Posterior cingulate gyrus (tissue), 11 donors: ENCODE data around the gene TMEM212.
"Not testable (repeated sequence)": the region's sequence is repeated elsewhere in the genome, so short reads cannot be mapped to it uniquely, and the experiment has no call there.

Source experiments
- DNase-seq, 10 donors: peaks; one replicate each; pipeline versions ENCODE4 v3.0.0 to v3.0.0-alpha.2; 2020 to 2021; ENCODE audit warnings: mixed read lengths in 3 of 10
- intact Hi-C: fragments of 100-400 bp; cut with DNase I; formaldehyde crosslinking; loops from one replicate; pipeline ENCODE4 v1.15.1; 2023

TMEM212 gene

GRCh38 chr3:171850320-171850959 is 7.3 kb downstream of the TMEM212 start:
- intact Hi-C loops: no loop called here
- no peak for DNase-seq

DNA sequence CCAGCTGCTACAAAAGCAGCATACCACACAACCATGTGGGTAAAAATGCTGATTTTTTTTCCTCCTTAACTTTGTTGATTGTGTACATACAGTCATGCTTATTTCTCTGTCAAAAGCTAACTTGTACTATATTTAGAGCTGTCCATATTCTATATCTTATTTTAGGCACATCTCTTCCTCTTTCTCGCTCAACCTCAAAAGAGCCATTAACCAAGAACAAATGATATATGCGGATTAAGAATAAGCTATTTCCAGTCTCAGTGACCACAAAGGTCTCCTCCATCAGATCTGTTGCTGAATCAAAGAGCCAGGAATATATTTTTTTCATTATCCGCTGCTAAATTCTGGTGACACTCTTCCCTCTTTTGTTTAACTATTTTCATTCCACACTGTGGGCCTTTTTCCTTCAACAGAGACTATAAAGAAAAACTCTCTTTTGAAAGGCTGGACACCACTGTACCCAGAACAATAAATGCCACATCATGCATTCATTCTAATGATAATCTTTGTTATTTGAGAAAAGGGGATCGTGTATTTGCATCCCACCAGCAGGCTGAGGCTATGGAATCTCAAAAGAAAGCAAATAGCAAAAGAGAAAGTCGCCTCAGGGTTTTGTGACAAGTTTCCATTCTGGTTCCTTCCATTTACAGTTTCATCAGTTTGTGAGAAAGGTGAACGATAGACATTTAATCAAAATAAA is 8.0 kb downstream of the TMEM212 start:
- intact Hi-C loops: no loop called here
- no peak for DNase-seq

GRCh38 chr3:171851660-171852058 is 8.5 kb downstream of the TMEM212 start:
- no peak for DNase-seq
- intact Hi-C loops: no loop called here

GRCh38 chr3:171854649-171855305 is 11.6 kb downstream of the TMEM212 start:
- DNase-seq: no peak
- intact Hi-C loops: no loop called here

GRCh38 chr3:171858770-171859169 is 15.6 kb downstream of the TMEM212 start:
- DNase-seq, intact Hi-C loops: not testable (repeated sequence)

DNA sequence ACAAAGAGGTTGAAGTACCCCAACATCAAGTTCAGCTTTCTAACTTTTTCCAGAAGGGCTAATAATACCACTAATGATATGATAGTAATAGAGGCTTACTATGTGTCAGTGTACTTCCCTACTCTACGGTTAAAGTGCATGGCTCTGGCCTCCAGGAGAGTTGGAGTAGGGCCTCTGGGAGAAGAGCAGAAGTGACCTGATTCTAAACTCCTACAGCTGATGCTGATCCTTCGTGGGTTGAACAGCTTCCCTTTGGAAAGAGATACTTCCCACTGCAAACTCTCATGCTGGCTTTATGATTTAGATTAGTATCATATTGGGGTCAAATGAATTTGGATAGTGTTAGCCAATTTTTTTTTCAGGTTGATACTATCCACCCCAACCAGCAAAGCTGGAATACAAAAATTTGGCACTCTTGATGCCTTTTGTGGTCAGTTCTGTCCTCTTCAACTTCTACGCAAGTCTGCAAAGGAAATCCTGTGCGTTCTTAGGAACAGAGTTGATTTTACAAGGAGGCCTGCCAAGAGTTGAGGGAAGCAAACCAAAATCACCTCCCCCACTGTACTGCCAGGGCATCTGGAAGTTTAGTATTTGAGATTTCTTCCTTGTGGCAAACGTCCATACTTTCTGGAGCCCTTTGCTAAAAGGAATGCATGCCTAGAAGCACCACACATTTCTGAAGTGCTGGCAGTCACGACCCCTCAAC is 17.8 kb downstream of the TMEM212 start:
- intact Hi-C loops: no loop called here
- DNase-seq: no peak

DNA sequence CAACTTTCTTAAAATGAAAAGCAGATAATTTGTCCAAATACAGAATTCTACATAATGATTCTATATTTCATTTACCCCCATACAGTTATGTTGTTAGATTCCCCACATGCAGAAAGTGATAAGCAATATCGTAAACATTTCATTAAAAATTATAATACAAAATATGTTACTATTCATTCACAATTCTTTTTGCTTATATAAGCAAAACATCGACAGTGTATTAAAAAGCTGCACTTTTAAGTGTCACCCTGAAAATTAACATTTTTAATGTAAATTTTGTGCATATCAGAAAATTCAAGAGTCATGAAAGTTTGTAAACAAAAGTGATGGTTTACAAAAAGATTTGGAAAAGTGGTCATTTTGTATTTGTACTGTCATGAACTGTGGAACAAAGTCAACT is 19.2 kb downstream of the TMEM212 start:
- DNase-seq: no peak
- intact Hi-C loops: no loop called here

DNA sequence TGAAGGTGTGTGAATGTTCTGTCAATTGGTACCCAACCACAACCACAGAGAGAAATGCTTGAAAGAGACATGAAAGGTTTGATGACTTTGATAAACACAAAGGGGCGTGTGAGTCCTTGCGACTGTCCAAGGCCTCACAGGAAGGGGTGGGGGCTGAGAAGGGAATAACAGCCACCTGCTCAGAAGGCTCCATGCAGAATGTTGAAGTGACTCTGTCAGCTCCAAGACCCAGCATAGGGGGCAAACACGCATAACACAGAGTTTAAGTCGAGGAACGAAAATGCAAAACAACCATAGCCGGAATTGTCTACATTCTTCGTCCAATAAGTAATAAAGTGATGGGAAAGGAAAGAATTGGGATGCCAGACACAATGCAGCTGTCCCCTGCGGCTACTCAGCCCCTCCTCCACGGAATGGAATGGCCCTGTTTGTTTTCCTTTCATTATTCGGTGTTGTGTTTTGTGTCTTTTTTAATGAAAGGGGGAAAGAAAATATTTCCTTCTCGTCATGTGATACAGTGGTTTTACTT is 19.9 kb downstream of the TMEM212 start:
- intact Hi-C loops: no loop called here
- DNase-seq: no peak

GRCh38 chr3:171863920-171864319 is 20.8 kb downstream of the TMEM212 start:
- no peak for DNase-seq
- intact Hi-C loops: no loop called here

DNA sequence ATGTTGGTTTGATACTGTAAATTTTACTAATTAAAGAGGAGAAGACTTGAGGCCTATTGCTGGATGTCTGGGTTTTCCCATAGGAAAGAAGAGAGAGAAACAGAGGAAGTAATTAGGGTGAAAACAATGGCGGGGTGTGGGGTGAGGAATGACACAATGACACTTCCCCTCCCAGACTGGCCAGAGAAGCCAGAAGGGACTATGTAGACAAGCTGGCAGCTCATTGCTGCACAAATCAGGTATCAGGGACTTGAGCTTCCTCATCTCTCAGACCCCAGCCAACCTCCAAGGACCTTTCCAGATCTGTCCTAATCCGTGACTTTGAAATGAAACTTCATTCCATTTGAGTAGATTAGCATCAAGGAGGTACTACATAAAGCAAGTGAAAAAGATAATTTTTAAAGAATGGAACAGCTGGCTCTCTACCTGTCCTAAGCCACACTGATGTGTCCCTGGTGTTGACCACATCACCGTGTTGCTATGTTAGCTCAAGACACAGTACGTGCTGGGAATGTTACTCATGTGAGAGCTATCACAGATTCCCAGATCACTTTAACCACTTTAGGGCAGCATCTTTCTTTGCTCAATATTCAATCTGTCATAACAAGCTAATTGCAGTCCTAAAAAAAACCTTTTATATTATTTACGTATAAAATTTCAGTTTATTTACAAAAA is 22.2 kb downstream of the TMEM212 start:
- DNase-seq: no peak
- intact Hi-C loops: no loop called here

DNA sequence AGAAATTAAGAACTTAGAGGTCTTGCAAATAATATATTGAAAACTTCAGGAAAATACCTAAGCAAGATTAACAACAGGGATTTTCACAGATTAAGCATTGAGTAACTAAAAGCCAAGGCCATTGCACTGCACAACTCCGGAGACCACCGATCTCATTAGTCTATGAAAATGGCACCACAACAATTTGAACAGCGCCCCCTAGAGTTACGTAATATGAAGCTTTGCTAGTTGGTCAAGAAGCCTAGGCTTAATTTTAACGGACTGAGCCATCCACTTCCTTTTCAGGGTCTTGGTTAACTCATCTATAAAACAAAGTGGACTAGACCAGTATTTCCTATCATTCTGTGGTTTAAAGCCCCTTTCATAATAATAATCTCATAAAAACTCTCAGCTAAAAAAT is 24.8 kb downstream of the TMEM212 start:
- no peak for DNase-seq
- intact Hi-C loops: no loop called here

DNA sequence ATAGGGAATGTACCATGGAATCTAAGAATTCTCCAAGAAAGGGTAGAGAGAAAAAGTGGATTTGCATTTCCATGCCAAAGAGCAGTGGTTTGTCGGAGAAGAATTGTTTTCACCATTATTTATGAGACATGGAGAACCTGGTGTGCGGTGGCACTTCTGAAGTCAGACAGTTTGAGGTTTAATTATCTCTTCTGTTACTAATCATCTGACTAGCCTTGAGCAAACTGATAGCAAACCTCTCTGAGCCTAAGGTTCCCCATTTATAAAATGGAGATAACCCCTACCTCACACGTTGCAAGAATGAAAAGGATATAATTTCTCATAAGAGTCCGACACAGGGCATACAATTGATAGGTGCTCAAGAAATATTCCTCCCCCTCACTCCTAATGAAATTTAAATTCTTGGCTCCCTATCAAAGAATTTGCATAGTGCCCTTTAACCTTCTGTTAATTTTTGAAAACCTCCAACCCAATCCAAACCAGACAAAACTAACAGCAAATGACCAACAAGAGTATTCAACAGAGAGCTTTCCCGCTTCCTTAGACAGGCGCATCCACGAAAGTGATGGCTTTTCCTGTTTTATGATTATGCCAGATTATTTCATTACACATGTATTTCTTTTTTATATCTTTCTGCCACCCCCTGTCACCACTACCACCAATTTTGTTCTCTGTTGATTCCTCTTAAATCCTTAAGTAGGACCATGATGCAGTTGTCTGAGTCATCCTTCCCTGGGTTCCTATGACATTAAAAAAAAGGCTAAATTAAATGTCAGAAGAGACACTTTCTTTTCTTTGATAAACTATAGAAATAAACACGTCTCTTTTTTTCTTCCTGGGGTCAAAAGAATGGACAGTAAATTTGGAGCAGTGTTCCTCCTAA is 28.5 kb downstream of the TMEM212 start:
- intact Hi-C loops: no loop called here
- no peak for DNase-seq

GRCh38 chr3:171873580-171873979 is 30.4 kb downstream of the TMEM212 start:
- intact Hi-C loops: no loop called here
- no peak for DNase-seq

DNA sequence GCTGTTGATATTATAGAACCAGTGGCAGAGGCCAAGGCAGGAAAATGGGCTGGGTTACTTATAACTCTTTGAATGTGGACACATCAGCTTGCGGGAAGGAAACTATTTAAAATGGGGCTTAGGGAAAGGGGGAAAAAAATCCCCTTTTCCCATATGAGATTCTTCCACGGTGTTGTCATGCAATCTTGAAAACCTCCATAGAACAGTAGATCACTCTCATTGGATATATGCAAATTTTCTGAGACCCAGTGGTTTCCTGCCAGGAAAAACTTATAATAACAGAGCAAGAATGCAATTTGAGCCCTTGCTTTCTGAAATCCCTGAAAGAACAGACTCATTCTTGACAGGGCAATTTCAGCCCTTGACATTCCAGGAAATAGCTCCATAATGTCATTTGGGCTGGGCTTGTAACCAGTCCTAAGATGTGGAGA is 31.1 kb downstream of the TMEM212 start:
- no peak for DNase-seq
- intact Hi-C loops: no loop called here

DNA sequence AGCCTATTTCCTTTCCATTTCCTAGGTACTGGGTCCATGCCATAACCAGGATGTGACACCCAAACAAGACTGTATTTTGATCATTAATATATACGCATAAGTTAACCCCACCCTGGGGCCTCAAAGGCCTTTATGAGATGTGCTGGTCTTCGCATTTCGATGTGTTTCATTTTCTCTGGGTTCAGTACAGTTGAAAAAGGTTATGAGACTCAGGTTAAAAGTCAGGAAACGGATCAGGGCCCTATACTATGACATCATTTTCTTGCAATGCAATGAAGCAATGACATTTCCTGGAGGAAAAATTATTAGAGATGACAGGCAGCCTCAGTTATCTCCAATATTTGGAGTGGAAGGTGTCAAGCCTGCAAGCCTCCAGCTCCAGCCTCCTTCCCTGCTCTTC is 31.7 kb downstream of the TMEM212 start:
- intact Hi-C loops: no loop called here
- no peak for DNase-seq

DNA sequence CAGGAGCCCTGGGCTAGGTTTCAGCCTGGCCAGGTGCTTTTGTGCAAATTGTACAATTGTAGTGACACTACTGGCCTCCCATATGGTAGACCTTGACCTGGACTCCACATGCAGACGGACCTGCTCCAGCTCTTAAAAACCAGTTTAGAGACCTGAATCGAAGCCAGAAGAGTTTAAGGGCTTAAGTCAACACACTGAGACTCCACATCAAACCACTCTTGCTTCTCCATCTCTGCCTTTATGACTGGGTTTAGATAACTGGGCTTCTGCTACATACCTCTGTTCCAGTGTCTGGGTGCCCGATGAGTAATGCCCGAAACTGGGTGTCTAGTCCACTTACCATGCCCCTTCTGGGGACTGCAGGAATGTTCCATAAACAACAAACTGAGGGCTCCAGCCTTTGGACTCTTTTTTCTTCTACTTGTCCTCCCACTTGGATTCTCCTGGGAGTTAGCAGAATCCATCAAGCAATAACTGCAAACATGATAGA is 32.8 kb downstream of the TMEM212 start:
- intact Hi-C loops: no loop called here
- DNase-seq: no peak

DNA sequence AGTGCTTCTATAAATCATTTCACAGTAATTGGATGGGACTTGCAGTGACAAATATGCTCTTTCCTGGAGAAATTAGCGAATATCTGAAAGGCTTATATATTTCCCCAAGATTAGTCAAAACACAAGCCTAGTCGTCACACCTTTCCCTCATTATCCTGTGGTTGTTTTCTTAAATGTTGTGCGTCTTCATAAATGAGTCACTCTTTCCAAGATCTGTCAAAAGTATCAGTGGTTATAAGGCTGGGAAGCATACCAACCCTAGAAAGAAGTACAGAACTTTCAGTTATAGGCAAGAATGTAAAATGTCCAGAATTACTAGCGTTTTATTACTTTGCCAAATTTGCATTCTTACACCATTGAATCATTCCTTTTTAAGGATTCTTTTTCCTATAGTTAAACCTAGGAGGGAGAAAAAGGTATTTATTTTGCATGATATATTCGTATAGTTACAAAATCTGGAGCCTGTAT is 33.6 kb downstream of the TMEM212 start:
- intact Hi-C loops: no loop called here
- DNase-seq: no peak

- no peak for DNase-seq
- intact Hi-C loops: no loop called here
These were observed 35.5 kb downstream of the TMEM212 start for GRCh38 chr3:171878461-171879225.
